ENCODE results near the gene SLC9A7.

SLC9A7 gene

GRCh38 chrX:46602468-46603102 lies 156.3 kb downstream of the SLC9A7 start:
- Histone ChIP-seq H3K36me3 (ENCODE audit: control insufficient read depth in 2 of 2, insufficient read depth in 1 of 2, low read length in 2 of 2) (peaks cover 0 to 16% of the 10 kb centered on the region in 2 experiments; a peak in 2 of 3 replicates), H3K4me3 (ENCODE audit: low read depth, low read length) (no peak overlapping the region), H3K27ac (ENCODE audit: extremely low read depth, low read depth, low read length) (no peak overlapping the region), H3K9me3 (ENCODE audit: control insufficient read depth, insufficient read depth, low read depth, low read length) (no peaks in the 10 kb centered on the region), H3K4me1 (ENCODE audit: control insufficient read depth, insufficient read depth, low read length) (no peaks in the 10 kb centered on the region)
- CTCF ChIA-PET: interaction anchor here (1.3 kb wide), 1 partner anchor 30 kb away, joined by 4 read pairs; no protein-coding TSS in a partner anchor
- TF ChIP-seq ZFHX2 (tag by site-specific recombination; conservative IDR thresholded peaks at IDR 0.05) (no peak), ZNF223 (tag by site-specific recombination; IDR thresholded peaks at IDR 0.05) (no peak), ZFP3 (tag by site-specific recombination; IDR thresholded peaks at IDR 0.05; ENCODE audit: low read depth) (no peak), ZNF677 (tag by site-specific recombination; IDR thresholded peaks at IDR 0.05) (no peak), OVOL3 (tag by site-specific recombination; IDR thresholded peaks at IDR 0.05) (no peak), ZIC2 (tag by site-specific recombination; IDR thresholded peaks at IDR 0.05) (no peak), GLI4 (tag by site-specific recombination; IDR thresholded peaks at IDR 0.05) (no peak), ZNF274 (IDR thresholded peaks at IDR 0.05; ENCODE audit: low read length) (no peak), ZNF274 (tag by site-specific recombination; IDR thresholded peaks at IDR 0.05; ENCODE audit: borderline replicate concordance) (no peak), ZNF26 (tag by site-specific recombination; IDR thresholded peaks at IDR 0.05) (no peak), ZNF658 (tag by site-specific recombination; IDR thresholded peaks at IDR 0.05) (no peak), ZSCAN4 (tag by site-specific recombination; IDR thresholded peaks at IDR 0.05) (no peak), ZNF629 (tag by site-specific recombination; IDR thresholded peaks at IDR 0.05) (no peak), ZNF214 (tag by site-specific recombination; IDR thresholded peaks at IDR 0.05; ENCODE audit: borderline replicate concordance) (no peak), SP2 (tag by site-specific recombination; IDR thresholded peaks at IDR 0.05) (no peak), AEBP2 (tag by site-specific recombination; IDR thresholded peaks at IDR 0.05; ENCODE audit: borderline replicate concordance) (no peak), ZNF701 (tag by site-specific recombination; IDR thresholded peaks at IDR 0.05) (no peak)
- POLR2A ChIA-PET: no interaction called here

GRCh38 chrX:46601283-46601682 lies 157.6 kb downstream of the SLC9A7 start:
- H3K27ac ChIP-seq (ENCODE audit: extremely low read depth, low read depth, low read length): no peak overlapping the region
- no peaks in the 10 kb centered on the region for H3K4me1 ChIP-seq (ENCODE audit: control insufficient read depth, insufficient read depth, low read length)
- H3K9me3 ChIP-seq (ENCODE audit: control insufficient read depth, insufficient read depth, low read depth, low read length): no peaks in the 10 kb centered on the region
- ChIA-PET CTCF (interaction anchor here (1.3 kb wide), 1 partner anchor 29 kb away, joined by 4 read pairs; no protein-coding TSS in a partner anchor), POLR2A (no interaction called here)
- no peak overlapping the region for H3K4me3 ChIP-seq (ENCODE audit: low read depth, low read length)
- peaks cover 0 to 9% of the 10 kb centered on the region in 2 experiments; a peak in 2 of 3 replicates for H3K36me3 ChIP-seq (ENCODE audit: control insufficient read depth in 2 of 2, insufficient read depth in 1 of 2, low read length in 2 of 2)
- TF ChIP-seq ZNF214 (tag by site-specific recombination; IDR thresholded peaks at IDR 0.05; ENCODE audit: borderline replicate concordance) (no peak), ZNF510 (tag by site-specific recombination; IDR thresholded peaks at IDR 0.05; ENCODE audit: insufficient replicate concordance) (no peak), KLF10 (tag by site-specific recombination; IDR thresholded peaks at IDR 0.05) (no peak), ATF2 (tag by site-specific recombination; IDR thresholded peaks at IDR 0.05; ENCODE audit: low read depth) (no peak), ZNF341 (tag by site-specific recombination; IDR thresholded peaks at IDR 0.05; ENCODE audit: low read depth) (no peak), ZNF19 (tag by site-specific recombination; IDR thresholded peaks at IDR 0.05; ENCODE audit: low read depth) (no peak), ZBTB10 (tag by site-specific recombination; IDR thresholded peaks at IDR 0.05) (no peak), ZFHX2 (tag by site-specific recombination; conservative IDR thresholded peaks at IDR 0.05) (no peak), ZFP37 (tag by site-specific recombination; IDR thresholded peaks at IDR 0.05) (no peak), ZNF768 (tag by site-specific recombination; IDR thresholded peaks at IDR 0.05) (no peak)
